Endothelial cell of umbilical vein (primary cell): ENCODE data around the gene RADIL. TPM values are rescaled to one million over a fixed set of nuclear protein-coding genes. Genes with fewer than 3 reads are reported as not detected.

Experiments
- BruUV-seq: library from RNA; stranded (reverse); fragments of 400-500 nt; replicated peaks from 2 replicates; lab custom pipeline; 2021; lab: Mats Ljungman, UMichigan
- CTCF ChIA-PET: fragments of 300-600, 350-600 bp; sonication (Branson Sonifier 250); formaldehyde crosslinking; loops from one replicate; lab custom pipeline; 2021; ENCODE audit warnings: antibody characterized with exemption, inconsistent platforms; lab: Charles Lee
- POLR2A ChIA-PET: fragments of 300-600, 350-600 bp; sonication (Branson Sonifier 250); formaldehyde crosslinking; loops from one replicate; lab custom pipeline; 2021; ENCODE audit warnings: antibody characterized with exemption, inconsistent platforms; lab: Charles Lee
- DNase-seq: peaks from one replicate; pipeline ENCODE4 v3.0.0-alpha.2; 2011; ENCODE audit warnings: low read depth, low spot score
- FAIRE-seq: peaks from 2 replicates; lab custom pipeline; 2011; peaks lifted over from hg19 to GRCh38; lab: Jason Lieb, UNC
- H2AFZ ChIP-seq: 2 replicates; pipeline ENCODE4 v1.6.0; 2012; ENCODE audit warnings: low read depth, low read length, control low read depth, inconsistent platforms
- H3K27ac ChIP-seq: 2 replicates; pipeline ENCODE4 v1.5.1; 2011; ENCODE audit warnings: low read depth, mild to moderate bottlenecking, control low read depth, low read length, moderate library complexity; ENCODE audit not compliant: insufficient read depth
- H3K27me3 ChIP-seq, 2 experiments: 2 replicates each; pipeline versions ENCODE4 v1.6.0 to v1.6.1; 2011; ENCODE audit warnings: low read length in 2 of 2, mixed read lengths in 1 of 2; ENCODE audit not compliant: control insufficient read depth in 2 of 2, insufficient read depth in 2 of 2
- H3K36me3 ChIP-seq, 2 experiments: 2 replicates in 1 of 2; 3 replicates in 1 of 2; pipeline ENCODE4 v1.5.1; 2011; ENCODE audit warnings: low read length in 2 of 2, mild to moderate bottlenecking in 1 of 2, moderate library complexity in 1 of 2; ENCODE audit not compliant: control insufficient read depth in 2 of 2, insufficient read depth in 2 of 2; ENCODE audit errors: extremely low read depth in 1 of 2
- H3K4me1 ChIP-seq: 3 replicates; pipeline ENCODE4 v1.5.1; 2011; ENCODE audit warnings: mild to moderate bottlenecking, low read length; ENCODE audit not compliant: control insufficient read depth, insufficient read depth; ENCODE audit errors: extremely low read depth
- H3K4me2 ChIP-seq: 2 replicates; pipeline ENCODE4 v1.6.1; 2011; ENCODE audit warnings: low read length, control low read depth, mixed read lengths; ENCODE audit not compliant: insufficient read depth
- H3K4me3 ChIP-seq, 3 experiments: fragments of 200-600 bp in 1 of 3; sonication (generic), shearing (Covaris generic) in 1 of 3; replicated peaks in 1 of 3; 2 replicates each; pipeline ENCODE4 v1.5.1; 2011 to 2016; ENCODE audit warnings: control low read depth in 3 of 3, low read length in 3 of 3, mild to moderate bottlenecking in 2 of 3, inconsistent platforms in 1 of 3, low read depth in 1 of 3, moderate library complexity in 1 of 3; ENCODE audit not compliant: insufficient read depth in 1 of 3
- H3K79me2 ChIP-seq: 2 replicates; pipeline ENCODE4 v1.6.0; 2012; ENCODE audit warnings: low read length, inconsistent platforms; ENCODE audit not compliant: control insufficient read depth, insufficient read depth
- H3K9ac ChIP-seq: replicated peaks from 2 replicates; pipeline ENCODE3; 2011; ENCODE audit warnings: low read length, control low read depth; ENCODE audit not compliant: insufficient read depth; ENCODE audit errors: extremely low read depth
- H3K9me1 ChIP-seq: replicated peaks from 3 replicates; pipeline ENCODE4 v1.6.0; 2011; ENCODE audit warnings: mild to moderate bottlenecking, low read length; ENCODE audit not compliant: control insufficient read depth, insufficient read depth; ENCODE audit errors: extremely low read depth
- H3K9me3 ChIP-seq: replicated peaks from 2 replicates; pipeline ENCODE4 v1.5.1; 2012; ENCODE audit warnings: low read length, inconsistent platforms; ENCODE audit not compliant: control insufficient read depth, insufficient read depth
- H4K20me1 ChIP-seq: replicated peaks from 2 replicates; pipeline ENCODE3; 2011; ENCODE audit warnings: mild to moderate bottlenecking, low read length; ENCODE audit not compliant: control insufficient read depth, insufficient read depth; ENCODE audit errors: extremely low read depth
- CTCF ChIP-seq, 2 donors: IDR thresholded peaks; 1 replicate in 1 of 2; 2 replicates in 1 of 2; pipeline ENCODE4 v1.5.1; 2011; ENCODE audit warnings: low read length in 2 of 2, mild to moderate bottlenecking in 2 of 2, moderate library complexity in 2 of 2, control low read depth in 1 of 2, inconsistent platforms in 1 of 2, low read depth in 1 of 2; ENCODE audit not compliant: insufficient read depth in 1 of 2; ENCODE audit errors: extremely low read depth in 1 of 2
- EZH2 ChIP-seq: IDR thresholded peaks from 2 replicates; pipeline ENCODE4 v1.6.1; 2012; ENCODE audit warnings: borderline replicate concordance, low read depth, mild to moderate bottlenecking, moderate library complexity, low read length, inconsistent platforms; ENCODE audit not compliant: severe bottlenecking
- FOS ChIP-seq: IDR thresholded peaks from 2 replicates; pipeline ENCODE4 v1.6.1; 2011; ENCODE audit warnings: mild to moderate bottlenecking, low read length, moderate library complexity, borderline replicate concordance; ENCODE audit not compliant: insufficient read depth
- GATA2 ChIP-seq: IDR thresholded peaks from 2 replicates; pipeline ENCODE4 v1.7.0; 2011; ENCODE audit warnings: low read depth, mild to moderate bottlenecking, moderate library complexity, mixed read lengths, low read length; ENCODE audit not compliant: insufficient read length, insufficient read depth
- JUN ChIP-seq: IDR thresholded peaks from 2 replicates; pipeline ENCODE4 v1.6.1; 2011; ENCODE audit warnings: borderline replicate concordance, low read depth; ENCODE audit not compliant: insufficient read length, insufficient read depth
- MAX ChIP-seq: IDR thresholded peaks from 2 replicates; pipeline ENCODE4 v1.6.1; 2011; ENCODE audit not compliant: insufficient read depth, insufficient read length
- MYC ChIP-seq: IDR thresholded peaks from one replicate; pipeline ENCODE4 v1.6.1; 2011; ENCODE audit warnings: mild to moderate bottlenecking, low read depth, low read length
- POLR2A ChIP-seq: IDR thresholded peaks from 2 replicates; pipeline ENCODE4 v1.6.1; 2012; ENCODE audit warnings: low read depth, mild to moderate bottlenecking, control low read depth, low read length
- POLR2AphosphoS5 ChIP-seq: IDR thresholded peaks from 2 replicates; pipeline ENCODE4 v1.6.1; 2012; ENCODE audit warnings: low read depth, mild to moderate bottlenecking, control low read depth, low read length, moderate library complexity; ENCODE audit not compliant: insufficient read depth
- dilution Hi-C: fragments of 300-500 bp; cut with MboI; formaldehyde crosslinking; loops from one replicate; pipeline ENCODE4 v1.15.0; 2019; ENCODE audit warnings: low sequenced_read_pairs; ENCODE audit not compliant: extremely low pct_ligation_motif_present
- intact Hi-C: fragments of 100-400 bp; cut with micrococcal nuclease; formaldehyde crosslinking; loops from one replicate; pipeline ENCODE4 v1.10.0; 2022
- polyA plus RNA-seq, 4 experiments: library from polyadenylated mRNA; depleted of rRNA in 3 of 4; stranded (reverse) in 3 of 4; unstranded in 1 of 4; fragments of >200 nt; gene quantifications; 2 replicates each; pipeline versions ENCODE4 v1.2.1 to v1.2.3, GENCODE V29; 2011 to 2012; ENCODE audit warnings: missing spikeins in 1 of 4
- total RNA-seq: library from RNA; stranded (reverse); gene quantifications from 2 replicates; pipeline ENCODE4 v1.2.3, GENCODE V29; 2021

Gene RADIL
- total and polyA plus RNA-seq, 2 donors (not counting 3 experiments of a cell fraction or from before 2014, with no cell fraction given), result 1.2 to 2.5 TPM

- no peak for TF ChIP-seq MAX
- no peak for TF ChIP-seq EZH2
- TF ChIP-seq POLR2AphosphoS5, result no peak
- TF ChIP-seq FOS, result no peak
- TF ChIP-seq MYC, result no peak
- no peak for TF ChIP-seq CTCF (IDR thresholded peaks at IDR 0.05; ENCODE audit: extremely low read depth in 1 of 2, insufficient read depth in 1 of 2, low read depth in 1 of 2, low read length in 2 of 2)
- TF ChIP-seq POLR2A, result no peak
- TF ChIP-seq JUN, result no peak
- no peak for TF ChIP-seq GATA2
- Histone ChIP-seq H4K20me1 (no peaks in the 10 kb centered on the region), H3K4me2 (no peak overlapping the region), H3K9me1 (no peaks in the 10 kb centered on the region), H3K9me3 (no peaks in the 10 kb centered on the region), H3K36me3 (no peaks in the 10 kb centered on the region), H2AFZ (no peak overlapping the region), H3K4me1 (no peaks in the 10 kb centered on the region), H3K27me3 (no peaks in the 10 kb centered on the region), H3K4me3 (no peak overlapping the region), H3K9ac (no peak overlapping the region), H3K79me2 (no peaks in the 10 kb centered on the region), H3K27ac (no peak overlapping the region)
- DNase-seq, result no peak
- BruUV-seq, result no TSS peak
- CTCF ChIA-PET, result no interaction called here
- dilution Hi-C loops, result no loop called here
- intact Hi-C loops, result no loop called here
- POLR2A ChIA-PET, result no interaction called here
- no peak for FAIRE-seq
Observed at GRCh38 chr7:4820967-4821471, 62.5 kb downstream of the RADIL start.
